MM.1S (cell line): Measurements from ENCODE around the gene SPINDOC.

Source experiments
- DNase-seq: peaks from one replicate; pipeline ENCODE4 v3.0.0-alpha.2; 2015
- H2AFZ ChIP-seq: fragments of 300-600 bp; sonication (generic); 2 replicates; pipeline ENCODE4 v1.6.0; 2016; ENCODE audit warnings: antibody characterized with exemption, low read length
- H3F3A ChIP-seq: fragments of 300-600 bp; sonication (generic); 2 replicates; pipeline ENCODE4 v1.6.1; 2016; ENCODE audit warnings: mild to moderate bottlenecking, antibody characterized with exemption, low read length, moderate library complexity, mixed read lengths; ENCODE audit not compliant: insufficient read depth
- H3K27ac ChIP-seq: fragments of 300-600 bp; sonication (generic); 2 replicates; pipeline ENCODE4 v1.5.1; 2016; ENCODE audit warnings: mild to moderate bottlenecking, low read length
- H3K27me3 ChIP-seq: fragments of 300-600 bp; sonication (generic); replicated peaks from 2 replicates; pipeline ENCODE4 v1.6.0; 2016; ENCODE audit warnings: low read length; ENCODE audit not compliant: insufficient read depth
- H3K36me3 ChIP-seq: fragments of 300-600 bp; sonication (generic); replicated peaks from 2 replicates; pipeline ENCODE4 v1.6.1; 2016; ENCODE audit warnings: mild to moderate bottlenecking, low read length, mixed read lengths; ENCODE audit not compliant: insufficient read depth
- H3K4me1 ChIP-seq: fragments of 300-600 bp; sonication (generic); 2 replicates; pipeline ENCODE4 v1.6.1; 2016; ENCODE audit warnings: low read length, mixed read lengths
- H3K4me2 ChIP-seq: fragments of 300-600 bp; sonication (generic); 2 replicates; pipeline ENCODE4 v1.6.0; 2016; ENCODE audit warnings: low read depth, low read length
- H3K4me3 ChIP-seq: fragments of 300-600 bp; sonication (generic); 2 replicates; pipeline ENCODE4 v1.5.1; 2016; ENCODE audit warnings: low read length, mixed read lengths
- H3K79me2 ChIP-seq: fragments of 300-600 bp; sonication (generic); 2 replicates; pipeline ENCODE4 v1.6.1; 2016; ENCODE audit warnings: mixed run types, low read length, mixed read lengths
- H3K9ac ChIP-seq: fragments of 300-600 bp; sonication (generic); 2 replicates; pipeline ENCODE4 v1.6.1; 2016; ENCODE audit warnings: low read length, mixed read lengths
- H3K9me2 ChIP-seq: fragments of 300-600 bp; sonication (generic); replicated peaks from 2 replicates; pipeline ENCODE4 v1.6.1; 2016; ENCODE audit warnings: mild to moderate bottlenecking, low read length, mixed read lengths; ENCODE audit not compliant: insufficient read depth
- H3K9me3 ChIP-seq: fragments of 300-600 bp; sonication (generic); replicated peaks from 2 replicates; pipeline ENCODE4 v1.6.1; 2016; ENCODE audit warnings: mild to moderate bottlenecking, low read length, mixed read lengths; ENCODE audit not compliant: insufficient read depth
- H4K20me1 ChIP-seq: fragments of 300-600 bp; sonication (generic); 2 replicates; pipeline ENCODE4 v1.6.1; 2016; ENCODE audit warnings: mild to moderate bottlenecking, low read length, moderate library complexity, mixed read lengths; ENCODE audit not compliant: insufficient read depth
- CTCF ChIP-seq: fragments of 300-600 bp; sonication (generic); IDR thresholded peaks from 2 replicates; pipeline ENCODE4 v1.5.1; 2016; ENCODE audit warnings: antibody characterized with exemption, low read length, mixed read lengths
- EZH2 ChIP-seq: fragments of 300-600 bp; sonication (generic); optimal IDR thresholded peaks from 2 replicates; pipeline ENCODE3; 2017; ENCODE audit warnings: low read depth, mild to moderate bottlenecking, antibody characterized with exemption, low read length, mixed read lengths
- EZH2phosphoT487 ChIP-seq: fragments of 300-600 bp; sonication (generic); IDR thresholded peaks from 2 replicates; pipeline ENCODE4 v1.6.1; 2018; ENCODE audit warnings: antibody characterized with exemption, low read length

SPINDOC gene

DNA sequence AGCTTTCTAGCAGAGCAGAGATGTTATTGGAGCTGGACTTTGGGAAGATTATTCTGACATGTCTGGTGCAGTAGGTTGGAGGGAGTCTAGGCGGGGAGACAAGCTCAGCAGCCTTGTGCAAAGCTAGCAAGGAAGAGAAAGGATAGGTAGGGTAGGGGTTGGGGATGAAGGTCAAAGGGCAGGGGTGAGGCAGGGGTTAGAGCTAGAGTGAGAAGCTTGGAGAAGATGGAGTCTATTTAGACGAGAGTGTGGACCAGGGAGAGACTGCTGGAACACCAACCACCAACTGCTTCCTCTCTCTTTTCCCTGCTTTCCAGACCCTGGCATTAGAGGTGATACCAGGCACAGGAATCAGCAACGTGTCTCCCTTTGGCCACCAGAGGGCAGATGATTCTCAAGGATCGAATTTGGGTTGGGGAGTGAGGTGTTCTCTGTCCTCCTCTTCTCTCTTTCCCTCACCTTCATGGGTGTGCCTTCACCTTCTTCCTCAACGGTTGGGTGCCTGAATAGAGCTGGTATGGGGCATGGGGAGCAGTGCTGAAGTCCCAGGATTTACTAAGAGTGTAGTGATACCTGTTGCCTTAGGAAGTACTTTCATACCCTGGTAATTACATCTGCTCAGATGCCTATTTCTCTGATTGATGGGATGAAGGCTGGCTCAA lies 23.9 kb downstream of the SPINDOC start:
- H3K9me3 ChIP-seq = no peaks in the 10 kb centered on the region
- peaks cover 24% of the 10 kb centered on the region for H3K4me1 ChIP-seq
- peaks cover 30% of the 10 kb centered on the region for H3K79me2 ChIP-seq
- DNase-seq = peak; percentile 80
- H3F3A ChIP-seq = peaks cover 12% of the 10 kb centered on the region
- H3K9ac ChIP-seq = no peak overlapping the region
- H3K4me3 ChIP-seq = no peak overlapping the region
- H3K9me2 ChIP-seq = no peaks in the 10 kb centered on the region
- no peak for TF ChIP-seq EZH2
- peak; percentile 81 for TF ChIP-seq CTCF
- peak overlapping the region; percentile 83 for H2AFZ ChIP-seq
- 0 out of 2 replicates have a peak, but pooled peaks cover 2% of the 10 kb centered on the region for H3K36me3 ChIP-seq
- peak overlapping the region; percentile 93; the same call in 1 of the 2 replicates for H3K4me2 ChIP-seq
- H4K20me1 ChIP-seq = 0 out of 2 replicates have a peak, but pooled peaks cover 5% of the 10 kb centered on the region
- H3K27me3 ChIP-seq = no peaks in the 10 kb centered on the region
- H3K27ac ChIP-seq = peak overlapping the region; percentile 43; the same call in 1 of the 2 replicates

GRCh38 chr11:63837739-63838138 lies 24.5 kb downstream of the SPINDOC start:
- H3K4me3 ChIP-seq = peak overlapping the region; percentile 59

DNA sequence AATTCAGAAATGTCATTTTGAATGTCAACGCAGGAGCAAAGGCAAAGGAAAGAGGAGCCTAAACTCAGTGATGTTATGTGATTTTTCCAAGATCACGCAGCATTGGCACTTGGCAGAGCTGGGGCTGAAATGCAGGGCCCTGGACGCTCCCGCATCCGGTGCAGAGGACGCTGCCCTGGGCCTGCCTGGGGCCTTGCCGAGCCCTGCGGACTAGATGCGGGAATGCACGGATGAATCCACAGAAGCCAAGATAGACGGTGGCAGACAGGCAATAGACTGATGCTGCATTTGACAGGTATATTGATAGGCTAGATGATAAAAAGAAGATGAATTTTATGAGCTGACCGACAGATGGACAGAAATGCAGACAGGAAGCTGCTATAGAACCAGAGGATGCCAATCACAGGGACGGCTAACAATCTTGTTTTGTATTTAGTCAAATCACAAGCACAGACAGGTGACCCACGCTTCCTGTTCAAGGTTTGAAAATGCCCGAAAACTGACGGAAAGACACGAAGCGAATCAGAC lies 25.0 kb downstream of the SPINDOC start:
- Histone ChIP-seq H3K36me3 (0 out of 2 replicates have a peak, but pooled peaks cover 2% of the 10 kb centered on the region), H3K9me2 (no peaks in the 10 kb centered on the region), H3K27ac (peak overlapping the region; percentile 43; the same call in 1 of the 2 replicates), H3K27me3 (no peaks in the 10 kb centered on the region), H4K20me1 (peaks cover 5% of the 10 kb centered on the region; the same call in 1 of the 2 replicates), H2AFZ (peak overlapping the region; percentile 83), H3K79me2 (peaks cover 40% of the 10 kb centered on the region), H3F3A (peaks cover 9% of the 10 kb centered on the region), H3K9ac (peak overlapping the region; percentile 49; the same call in 1 of the 2 replicates), H3K4me3 (peak overlapping the region; percentile 59), H3K4me1 (peaks cover 24% of the 10 kb centered on the region), H3K4me2 (peak overlapping the region; percentile 93), H3K9me3 (no peaks in the 10 kb centered on the region)
- DNase-seq = no peak
- TF ChIP-seq EZH2phosphoT487 (no peak), CTCF (no peak), EZH2 (no peak)

More at GRCh38 chr11:63837739-63838138, 24.5 kb downstream of the SPINDOC start:
- H4K20me1 ChIP-seq = 0 out of 2 replicates have a peak, but pooled peaks cover 5% of the 10 kb centered on the region
- peaks cover 9% of the 10 kb centered on the region for H3F3A ChIP-seq
- no peak for TF ChIP-seq EZH2phosphoT487
- H2AFZ ChIP-seq = peak overlapping the region; percentile 83
- H3K79me2 ChIP-seq = peaks cover 35% of the 10 kb centered on the region
- H3K9ac ChIP-seq = peak overlapping the region; percentile 49; the same call in 1 of the 2 replicates
- H3K9me2 ChIP-seq = no peaks in the 10 kb centered on the region
- peaks cover 24% of the 10 kb centered on the region for H3K4me1 ChIP-seq
- no peaks in the 10 kb centered on the region for H3K27me3 ChIP-seq
- peak overlapping the region; percentile 93 for H3K4me2 ChIP-seq
- no peaks in the 10 kb centered on the region for H3K9me3 ChIP-seq
- DNase-seq = no peak
- 0 out of 2 replicates have a peak, but pooled peaks cover 2% of the 10 kb centered on the region for H3K36me3 ChIP-seq
- H3K27ac ChIP-seq = peak overlapping the region; percentile 43; the same call in 1 of the 2 replicates
